Neural cell (in vitro differentiated cells): ENCODE measurements around the gene HUS1.

Experiments used
- CTCF ChIP-seq: fragments of 450-650 bp; IDR thresholded peaks from 2 replicates; pipeline ENCODE4 v1.5.1; 2014; ENCODE audit warnings: antibody characterized with exemption, mild to moderate bottlenecking, moderate library complexity; ENCODE audit not compliant: poor library complexity, severe bottlenecking
- EP300 ChIP-seq: fragments of 450-650 bp; conservative IDR thresholded peaks from 2 replicates; pipeline ENCODE4 v1.6.1; 2014; ENCODE audit warnings: antibody characterized with exemption, mild to moderate bottlenecking, moderate library complexity; ENCODE audit not compliant: poor library complexity, severe bottlenecking
- EZH2 ChIP-seq: fragments of 200-600, 300-800 bp; shearing (Covaris generic), sonication (generic); IDR thresholded peaks from 2 replicates; pipeline ENCODE4 v1.6.1; 2014; ENCODE audit warnings: antibody characterized with exemption, low read length, borderline replicate concordance, mild to moderate bottlenecking; ENCODE audit not compliant: insufficient read depth, poor library complexity, severe bottlenecking
- POLR2AphosphoS5 ChIP-seq: IDR thresholded peaks from 2 replicates; pipeline ENCODE4 v1.6.1; 2012
- RAD21 ChIP-seq: fragments of 450-650 bp; conservative IDR thresholded peaks from 2 replicates; pipeline ENCODE4 v1.6.1; 2014; ENCODE audit warnings: antibody characterized with exemption, mild to moderate bottlenecking, moderate library complexity
- REST ChIP-seq: IDR thresholded peaks from 2 replicates; pipeline ENCODE4 v1.6.1; 2012; ENCODE audit warnings: borderline replicate concordance
- SMC3 ChIP-seq: fragments of 450-650 bp; conservative IDR thresholded peaks from 2 replicates; pipeline ENCODE4 v1.6.1; 2014; ENCODE audit warnings: antibody characterized with exemption, mild to moderate bottlenecking, moderate library complexity; ENCODE audit not compliant: poor library complexity
- TAF1 ChIP-seq: IDR thresholded peaks from 2 replicates; pipeline ENCODE4 v1.6.1; 2012; ENCODE audit warnings: low read depth

- TF ChIP-seq EZH2 = no peak
- no peak for TF ChIP-seq CTCF
- TF ChIP-seq POLR2AphosphoS5 = no peak
- TF ChIP-seq REST = no peak
- TF ChIP-seq EP300 = no peak
- no peak for TF ChIP-seq RAD21
- TF ChIP-seq SMC3 = no peak
- no peak for TF ChIP-seq TAF1
These were observed 17.2 kb downstream of the HUS1 start for GRCh38 chr7:47962262-47962661.
